Pancreas (tissue), 10 donors: ENCODE measurements around the gene OR51B6. TPM values are rescaled to one million over a fixed set of nuclear protein-coding genes. Genes with fewer than 3 reads are reported as not detected.
"Not testable (repeated sequence)": the region's sequence is repeated elsewhere in the genome, so short reads cannot be mapped to it uniquely, and the experiment has no call there.

Experiments used
- ATAC-seq, 4 donors: fragments of 200-7000 bp; cut with Tn5 transposase; one replicate each; pipeline versions ENCODE4 v1.8.0 to v1.9.1; 2020; ENCODE audit warnings: mild to moderate bottlenecking in 4 of 4, moderate library complexity in 4 of 4
- DNase-seq, 6 donors: peaks; one replicate each; pipeline ENCODE4 v3.0.0-alpha.2; 2020
- FAIRE-seq: peaks from 2 replicates; lab custom pipeline; 2012; peaks lifted over from hg19 to GRCh38; lab: Jason Lieb, UNC
- H3K27ac ChIP-seq, 4 donors: fragments of 200-600 bp; sonication (generic); 1 replicate in 3 of 4; 2 replicates in 1 of 4; pipeline versions ENCODE4 v1.5.0 to v1.8.0; 2020
- H3K27me3 ChIP-seq, 4 donors: fragments of 200-600 bp; one replicate each; pipeline ENCODE4 v1.8.0; 2021
- H3K36me3 ChIP-seq, 3 donors: fragments of 200-600 bp; sonication (generic) in 1 of 3; one replicate each; pipeline versions ENCODE4 v1.5.0 to v1.8.0; 2020 to 2021
- H3K4me1 ChIP-seq, 3 donors: fragments of 200-600 bp; one replicate each; pipeline ENCODE4 v1.8.0; 2021
- H3K4me3 ChIP-seq, 4 donors: fragments of 200-600 bp; sonication (generic) in 2 of 4; one replicate each; pipeline versions ENCODE4 v1.5.0 to v1.8.0; 2020 to 2021
- H3K9me3 ChIP-seq, 4 donors: fragments of 200-600 bp; one replicate each; pipeline ENCODE4 v1.8.0; 2021
- WGBS, 2 donors: extraction: QIAGEN DNeasy Blood & Tissue Kit; methylation state at CpG; one replicate each; pipeline ENCODE4 v1.1.7; 2013; 5-methylcytosine and 5-hydroxymethylcytosine counted together
- intact Hi-C, 3 donors: fragments of 100-400 bp; cut with DNase I; formaldehyde crosslinking; loops; one replicate each; pipeline versions ENCODE4 v1.11.1 to v1.14.2; 2022
- polyA plus RNA-seq, 2 donors: library from polyadenylated mRNA; stranded (reverse); fragments of 200-250 nt; gene quantifications; one replicate each; pipeline ENCODE4 v1.2.3, GENCODE V29; 2013
- total RNA-seq, 6 donors: library from RNA; stranded (reverse); fragmentation: NEBNext Ultra II Directional in 4 of 6; extraction: Animal tissue kit (Norgen Biotek cat#: 25700) in 4 of 6; gene quantifications; one replicate each; pipeline versions ENCODE4 v1.2.1 to v1.2.4, GENCODE V29; 2021 to 2023
- TF ChIP-seq, protein P1 (sequence below), 4 donors: fragments of 200-600 bp; sonication (generic) in 3 of 4; IDR thresholded peaks; one replicate each; pipeline versions ENCODE4 v1.5.0 to v1.8.0; 2021; ENCODE audit warnings: antibody characterized with exemption in 4 of 4
- donor health status: healthy with polysubstance abuse.
- donor health status: DM: no; HTN: no; CAD: no; lungs with moderate emphysema.
- donor health status: DM: no; HTN: no; CAD: no.
- donor health status: control.
- donor health status: control.
- donor health status: Bipolar disorder and iron deficiency.
- donor health status: DM: yes; HTN: yes; CAD: no.
- donor health status: DM: no; HTN: no; CAD: no.
- donor health status: DM: no; HTN: no; CAD: no.
- donor health status: DM: yes; HTN: yes; CAD: no.

Gene OR51B6
- total and polyA plus RNA-seq, 8 donors, result not detected

- H3K27ac ChIP-seq, result no peak overlapping the region
- H3K9me3 ChIP-seq, result no peaks in the 10 kb centered on the region
- 21 to 22% methylated on average over 3 of the region's 3 CpGs for WGBS, 2 donors
- intact Hi-C loops, result no loop called here
- no peaks in the 10 kb centered on the region for H3K4me1 ChIP-seq
- TF ChIP-seq, protein P1, sequence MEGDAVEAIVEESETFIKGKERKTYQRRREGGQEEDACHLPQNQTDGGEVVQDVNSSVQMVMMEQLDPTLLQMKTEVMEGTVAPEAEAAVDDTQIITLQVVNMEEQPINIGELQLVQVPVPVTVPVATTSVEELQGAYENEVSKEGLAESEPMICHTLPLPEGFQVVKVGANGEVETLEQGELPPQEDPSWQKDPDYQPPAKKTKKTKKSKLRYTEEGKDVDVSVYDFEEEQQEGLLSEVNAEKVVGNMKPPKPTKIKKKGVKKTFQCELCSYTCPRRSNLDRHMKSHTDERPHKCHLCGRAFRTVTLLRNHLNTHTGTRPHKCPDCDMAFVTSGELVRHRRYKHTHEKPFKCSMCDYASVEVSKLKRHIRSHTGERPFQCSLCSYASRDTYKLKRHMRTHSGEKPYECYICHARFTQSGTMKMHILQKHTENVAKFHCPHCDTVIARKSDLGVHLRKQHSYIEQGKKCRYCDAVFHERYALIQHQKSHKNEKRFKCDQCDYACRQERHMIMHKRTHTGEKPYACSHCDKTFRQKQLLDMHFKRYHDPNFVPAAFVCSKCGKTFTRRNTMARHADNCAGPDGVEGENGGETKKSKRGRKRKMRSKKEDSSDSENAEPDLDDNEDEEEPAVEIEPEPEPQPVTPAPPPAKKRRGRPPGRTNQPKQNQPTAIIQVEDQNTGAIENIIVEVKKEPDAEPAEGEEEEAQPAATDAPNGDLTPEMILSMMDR (IDR thresholded peaks at IDR 0.05), result no peak
- ATAC-seq (no peak), DNase-seq (no peak), FAIRE-seq (no peak)
- no peak overlapping the region for H3K4me3 ChIP-seq
- H3K36me3 ChIP-seq, result no peaks in the 10 kb centered on the region
- no peaks in the 10 kb centered on the region for H3K27me3 ChIP-seq
Observed at GRCh38 chr11:5348551-5349194, 2.6 kb upstream of the OR51B6 start.

DNA sequence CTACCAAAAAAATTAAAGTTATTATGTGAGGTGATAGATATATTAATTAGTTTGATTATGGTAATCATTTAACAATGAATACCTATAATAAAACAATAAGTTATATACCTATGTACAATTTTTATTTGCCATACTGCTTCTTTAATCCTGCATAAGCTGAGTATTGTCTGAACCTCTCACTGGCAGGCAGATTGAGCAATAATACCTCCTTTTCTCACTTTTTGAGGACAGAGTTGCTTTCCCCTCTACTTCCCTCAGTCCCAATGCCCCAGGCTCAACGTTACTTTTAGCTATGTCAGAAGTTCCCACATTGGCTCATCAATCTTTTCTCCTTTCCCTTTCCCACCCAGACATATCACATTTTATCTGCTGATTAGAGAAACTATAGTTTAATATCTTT is 1.8 kb upstream of the OR51B6 start:
- no peaks in the 10 kb centered on the region for H3K4me1 ChIP-seq
- no peaks in the 10 kb centered on the region for H3K9me3 ChIP-seq
- no peak overlapping the region for H3K27ac ChIP-seq
- intact Hi-C loops, result no loop called here
- DNase-seq, result no peak
- WGBS, 2 donors, result 27 to 28% methylated on average over 1 of the region's 1 CpG
- FAIRE-seq, result no peak
- no peak for ATAC-seq
- no peaks in the 10 kb centered on the region for H3K27me3 ChIP-seq
- TF ChIP-seq, protein P1 (IDR thresholded peaks at IDR 0.05), result no peak
- H3K4me3 ChIP-seq, result no peak overlapping the region
- no peaks in the 10 kb centered on the region for H3K36me3 ChIP-seq

DNA sequence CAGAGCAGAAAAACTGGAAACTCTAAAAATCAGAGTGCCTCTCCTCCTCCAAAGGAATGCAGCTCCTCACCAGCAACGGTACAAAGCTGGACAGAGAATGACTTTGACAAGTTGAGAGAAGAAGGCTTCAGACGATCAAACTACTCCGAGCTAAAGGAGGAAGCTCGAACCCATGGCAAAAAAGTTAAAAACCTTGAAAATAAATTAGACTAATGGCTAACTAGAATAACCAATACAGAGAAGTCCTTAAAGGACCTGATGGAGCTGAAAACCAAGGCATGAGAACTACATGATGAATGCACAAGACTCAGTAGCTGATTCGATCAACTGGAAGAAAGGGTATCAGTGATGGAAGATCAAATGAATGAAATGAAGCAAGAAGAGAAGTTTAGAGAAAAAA is 4.7 kb downstream of the OR51B6 start:
- ATAC-seq, DNase-seq, intact Hi-C loops, H3K4me3 ChIP-seq, H3K36me3 ChIP-seq, H3K27me3 ChIP-seq, H3K9me3 ChIP-seq, H3K27ac ChIP-seq, FAIRE-seq, H3K4me1 ChIP-seq: not testable (repeated sequence)
- 65 to 68% methylated on average over 5 of the region's 5 CpGs for WGBS, 2 donors

DNA sequence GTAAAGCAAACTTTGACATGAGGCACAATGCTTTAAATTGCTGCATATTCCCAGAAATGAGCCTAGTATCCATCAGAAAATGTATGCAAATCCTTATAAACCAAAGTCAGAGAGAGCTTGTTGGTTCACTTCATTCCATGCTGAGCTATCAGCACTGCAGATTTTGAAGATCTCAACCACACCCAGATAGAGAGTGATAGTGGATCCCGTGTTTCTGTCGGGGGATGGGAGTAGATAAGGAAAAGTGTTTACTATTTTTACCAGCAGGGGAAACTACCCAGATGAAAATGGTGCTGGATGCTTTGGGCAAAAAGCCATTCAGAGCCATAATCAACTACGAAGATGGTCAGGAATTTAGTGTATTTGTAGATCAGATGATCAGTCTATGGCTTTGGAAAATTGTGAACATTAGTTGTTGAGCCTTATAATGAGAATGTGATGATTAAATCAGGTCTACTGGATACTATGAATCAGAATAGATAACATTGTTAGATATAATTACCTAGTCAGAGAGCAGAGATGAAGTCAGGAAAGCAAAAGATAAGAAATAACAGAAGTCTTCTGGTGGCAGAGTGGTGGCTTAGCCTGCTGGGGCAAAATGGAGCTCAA is 10.8 kb downstream of the OR51B6 start:
- 42 to 53% methylated on average over 3 of the region's 3 CpGs for WGBS, 2 donors
- ATAC-seq (no peak), FAIRE-seq (no peak), DNase-seq (no peak)
- TF ChIP-seq, protein P1 (IDR thresholded peaks at IDR 0.05), result no peak
- H3K9me3 ChIP-seq, result no peaks in the 10 kb centered on the region
- no peak overlapping the region for H3K4me3 ChIP-seq
- H3K4me1 ChIP-seq, result no peaks in the 10 kb centered on the region
- no peak overlapping the region for H3K27ac ChIP-seq
- H3K27me3 ChIP-seq, result no peaks in the 10 kb centered on the region
- intact Hi-C loops, result no loop called here
- H3K36me3 ChIP-seq, result no peaks in the 10 kb centered on the region

GRCh38 chr11:5363679-5364078 is 12.4 kb downstream of the OR51B6 start:
- FAIRE-seq (no peak), ATAC-seq (no peak), DNase-seq (no peak)
- Histone ChIP-seq H3K4me1 (no peaks in the 10 kb centered on the region), H3K4me3 (no peak overlapping the region), H3K27ac (no peak overlapping the region), H3K36me3 (no peaks in the 10 kb centered on the region), H3K9me3 (no peaks in the 10 kb centered on the region), H3K27me3 (no peaks in the 10 kb centered on the region)
- TF ChIP-seq, protein P1 (IDR thresholded peaks at IDR 0.05), result no peak
- WGBS, 2 donors, result 83% methylated on average over 1 of the region's 1 CpG
- intact Hi-C loops, result no loop called here
